GM13977 (cell line): ENCODE measurements around the gene ACOX2.

Experiments
- DNase-seq: peaks from one replicate; pipeline ENCODE4 v3.0.0; 2012; ENCODE audit warnings: low spot score
- in situ Hi-C: fragments of 300-500 bp; cut with MboI; formaldehyde crosslinking; loops from one replicate; pipeline ENCODE4 v1.12.0; 2022; ENCODE audit warnings: low sequenced_read_pairs, low pct_unique_long_range_greater_than_20kb, mixed read lengths, inconsistent platforms; ENCODE audit not compliant: unreplicated experiment
- TF ChIP-seq, protein P1 (sequence below): IDR thresholded peaks from 2 replicates; pipeline ENCODE4 v1.5.1; 2012; ENCODE audit warnings: mild to moderate bottlenecking, control low read depth; ENCODE audit not compliant: insufficient read depth; ENCODE audit errors: extremely low read depth, missing control alignments

The ACOX2 gene

DNA sequence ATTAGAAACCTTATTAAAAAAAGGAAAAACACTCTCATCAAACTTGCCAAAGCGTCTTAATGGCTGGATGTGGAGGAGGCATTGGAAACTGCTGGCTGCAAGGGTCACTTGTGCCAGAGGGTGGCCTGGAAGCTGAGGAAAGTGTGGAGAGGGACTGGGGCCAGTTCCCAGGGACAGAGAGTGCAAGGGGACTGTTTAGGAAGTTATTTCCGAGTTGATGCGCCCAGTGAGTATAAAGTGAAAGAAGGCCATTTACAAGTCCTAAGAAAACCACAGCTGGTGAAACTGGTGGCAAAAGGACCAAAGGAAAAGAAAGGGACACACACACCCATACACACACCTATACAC is 52.3 kb downstream of the ACOX2 start:
- no peak for DNase-seq
- TF ChIP-seq, protein P1, sequence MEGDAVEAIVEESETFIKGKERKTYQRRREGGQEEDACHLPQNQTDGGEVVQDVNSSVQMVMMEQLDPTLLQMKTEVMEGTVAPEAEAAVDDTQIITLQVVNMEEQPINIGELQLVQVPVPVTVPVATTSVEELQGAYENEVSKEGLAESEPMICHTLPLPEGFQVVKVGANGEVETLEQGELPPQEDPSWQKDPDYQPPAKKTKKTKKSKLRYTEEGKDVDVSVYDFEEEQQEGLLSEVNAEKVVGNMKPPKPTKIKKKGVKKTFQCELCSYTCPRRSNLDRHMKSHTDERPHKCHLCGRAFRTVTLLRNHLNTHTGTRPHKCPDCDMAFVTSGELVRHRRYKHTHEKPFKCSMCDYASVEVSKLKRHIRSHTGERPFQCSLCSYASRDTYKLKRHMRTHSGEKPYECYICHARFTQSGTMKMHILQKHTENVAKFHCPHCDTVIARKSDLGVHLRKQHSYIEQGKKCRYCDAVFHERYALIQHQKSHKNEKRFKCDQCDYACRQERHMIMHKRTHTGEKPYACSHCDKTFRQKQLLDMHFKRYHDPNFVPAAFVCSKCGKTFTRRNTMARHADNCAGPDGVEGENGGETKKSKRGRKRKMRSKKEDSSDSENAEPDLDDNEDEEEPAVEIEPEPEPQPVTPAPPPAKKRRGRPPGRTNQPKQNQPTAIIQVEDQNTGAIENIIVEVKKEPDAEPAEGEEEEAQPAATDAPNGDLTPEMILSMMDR = no peak
- in situ Hi-C loops = no loop called here

GRCh38 chr3:58484045-58484721 is 52.8 kb downstream of the ACOX2 start:
- TF ChIP-seq, protein P1 = no peak
- no peak for DNase-seq
- in situ Hi-C loops = no loop called here

DNA sequence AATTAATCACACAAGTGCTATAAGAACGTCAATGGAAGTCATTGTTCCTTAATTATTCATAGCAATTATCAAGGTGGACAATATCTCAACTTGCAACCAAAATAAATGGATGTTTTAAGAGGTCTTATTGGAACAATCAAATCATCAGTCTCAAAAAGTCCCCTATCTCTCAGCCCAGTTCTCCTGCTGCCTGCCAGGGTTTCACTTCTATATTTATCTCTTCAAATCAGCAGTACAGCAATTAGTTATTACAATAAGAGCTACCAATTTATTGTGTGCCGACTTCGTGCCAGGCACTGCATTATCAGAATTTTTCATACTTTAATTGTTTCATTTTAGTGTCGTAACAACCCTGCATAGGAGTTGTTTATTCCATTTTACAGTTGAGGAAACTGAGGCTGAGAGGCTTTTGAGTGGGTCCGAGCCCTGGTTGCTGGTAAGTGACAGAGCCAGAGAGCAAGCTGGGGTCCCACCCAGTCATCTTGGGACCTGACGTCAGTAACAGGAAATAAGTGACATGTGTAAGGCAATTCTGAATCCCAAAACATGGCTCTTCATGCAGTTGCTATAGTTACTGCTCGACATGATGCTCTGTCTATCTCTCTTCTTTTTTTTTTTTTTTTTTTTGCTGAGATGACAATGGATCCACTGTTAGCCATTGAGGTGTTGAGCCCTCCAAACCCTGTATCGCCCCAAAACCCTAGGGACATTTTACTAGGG is 53.9 kb downstream of the ACOX2 start:
- in situ Hi-C loops = no loop called here
- TF ChIP-seq, protein P1 = no peak
- DNase-seq = no peak

GRCh38 chr3:58480309-58480708 is 56.7 kb downstream of the ACOX2 start:
- DNase-seq = no peak
- in situ Hi-C loops = no loop called here
- TF ChIP-seq, protein P1 = no peak

DNA sequence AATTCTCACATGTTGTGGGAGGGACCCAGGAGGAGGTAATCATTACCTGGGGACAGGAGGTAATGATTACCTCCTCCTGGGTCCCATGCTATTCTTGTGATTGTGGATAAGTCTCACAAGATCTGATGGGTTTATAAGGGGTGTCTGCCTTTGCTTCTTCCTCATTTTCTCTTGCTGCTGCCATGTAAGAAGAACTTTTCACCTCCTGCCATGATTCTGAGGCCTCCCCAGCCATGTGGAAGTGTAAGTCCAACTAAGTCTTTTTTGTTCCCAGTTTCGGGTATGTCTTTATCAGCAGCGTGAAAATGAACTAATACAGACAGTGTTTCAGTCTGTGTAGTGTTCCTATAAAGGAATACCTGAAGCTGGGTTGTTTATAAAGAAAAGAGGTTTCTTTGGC is 58.2 kb downstream of the ACOX2 start:
- in situ Hi-C loops = no loop called here
- no peak for DNase-seq
- TF ChIP-seq, protein P1 = no peak

DNA sequence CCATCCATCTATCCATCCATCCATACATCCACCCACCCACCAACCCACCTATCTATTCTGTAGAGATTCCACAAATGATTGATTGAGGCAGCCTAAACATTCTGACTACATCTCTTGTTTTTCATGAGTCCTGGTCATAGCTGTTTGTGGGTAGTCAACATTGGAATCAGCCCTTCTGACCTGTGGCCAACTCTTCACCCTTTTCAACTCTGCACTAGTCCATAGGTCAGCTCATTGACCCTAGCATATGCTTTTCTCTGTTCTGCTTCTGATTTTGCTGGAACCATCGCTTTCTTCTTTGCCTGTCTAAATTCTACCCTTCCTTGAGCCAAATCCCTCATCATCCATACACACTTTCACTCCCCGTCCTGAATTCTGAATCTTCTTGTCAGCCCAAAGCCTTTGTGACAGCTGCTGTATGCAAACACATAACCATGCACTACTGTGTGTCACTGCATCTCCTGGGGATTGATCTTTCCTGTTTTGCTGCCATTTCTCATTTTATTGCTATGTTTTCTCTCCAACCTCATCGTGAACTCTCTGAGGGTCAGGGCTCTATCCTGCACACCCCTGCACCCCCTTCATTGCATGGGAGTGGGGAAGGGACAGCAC is 61.9 kb downstream of the ACOX2 start:
- DNase-seq = no peak
- TF ChIP-seq, protein P1 = no peak
- in situ Hi-C loops = no loop called here
